ENCODE data around the gene ZNF792.

The ZNF792 gene

DNA sequence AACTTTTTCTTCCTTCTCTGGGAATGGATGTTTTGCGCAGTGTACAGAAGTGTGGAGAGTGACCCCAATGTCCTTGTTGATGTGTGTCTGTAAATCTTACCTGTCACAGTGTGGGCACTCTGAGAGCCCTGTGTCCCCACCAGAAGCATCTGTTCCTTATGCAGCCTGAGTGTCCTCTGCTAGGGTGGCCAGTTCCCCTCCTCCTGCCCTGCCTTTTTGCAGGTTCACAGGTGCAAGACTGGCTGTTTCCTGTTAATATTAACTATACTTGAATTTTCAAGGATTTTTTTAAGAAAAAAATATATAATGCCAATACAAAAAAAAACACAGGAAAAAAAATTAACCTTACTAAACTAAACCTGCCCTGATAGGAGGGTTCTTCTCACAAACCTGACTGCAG is 24.1 kb upstream of the ZNF792 start:
- TF ChIP-seq GATA3 (IDR thresholded peaks at IDR 0.05; ENCODE audit: low read depth, low read length) (no peak), GATA2 (IDR thresholded peaks at IDR 0.05; ENCODE audit: low read depth, low read length) (no peak)

- TF ChIP-seq GATA3 (IDR thresholded peaks at IDR 0.05; ENCODE audit: low read depth, low read length) (no peak), GATA2 (IDR thresholded peaks at IDR 0.05; ENCODE audit: low read depth, low read length) (no peak)
These were observed 21.4 kb upstream of the ZNF792 start for GRCh38 chr19:34985249-34986022.

DNA sequence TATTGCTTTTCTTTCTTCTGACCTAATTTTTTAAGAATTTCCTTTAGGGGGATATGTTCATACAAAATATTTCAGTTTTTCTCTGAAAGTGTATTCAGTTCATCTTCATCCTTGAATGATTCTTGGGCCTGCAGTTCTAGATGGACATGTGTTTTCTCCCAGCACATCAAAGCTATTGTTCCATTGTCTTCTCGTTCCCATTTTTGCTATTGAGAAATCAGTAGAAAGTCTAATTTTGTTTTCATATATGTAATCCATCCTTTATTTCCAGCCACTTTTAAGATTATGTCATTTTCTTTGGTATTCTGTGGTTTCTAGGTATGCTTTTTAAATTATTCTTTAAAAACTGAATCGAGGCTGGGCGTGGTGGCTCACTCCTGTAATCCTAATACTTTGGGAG is 20.3 kb upstream of the ZNF792 start:
- TF ChIP-seq GATA3 (IDR thresholded peaks at IDR 0.05; ENCODE audit: low read depth, low read length) (no peak), GATA2 (IDR thresholded peaks at IDR 0.05; ENCODE audit: low read depth, low read length) (no peak)

DNA sequence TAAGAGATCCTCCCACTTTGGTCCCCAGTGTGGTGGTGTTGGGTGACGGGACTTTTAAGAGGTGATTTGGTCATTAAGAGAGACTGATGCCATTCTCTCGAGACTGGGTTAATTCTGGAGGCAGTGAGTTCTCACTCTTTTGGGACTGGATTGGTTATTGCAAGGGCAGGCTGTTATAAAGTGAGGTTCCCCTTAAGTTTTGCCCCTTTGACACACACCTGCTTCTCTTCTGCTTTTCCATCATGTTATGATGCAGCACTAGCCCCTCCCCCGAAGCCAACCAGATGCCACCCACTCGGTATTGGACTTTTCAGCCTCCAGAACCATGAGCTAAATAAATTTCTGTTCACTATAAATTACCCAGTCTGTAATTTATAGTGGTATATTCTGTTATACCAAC is 19.8 kb upstream of the ZNF792 start:
- TF ChIP-seq GATA3 (IDR thresholded peaks at IDR 0.05; ENCODE audit: low read depth, low read length) (no peak), GATA2 (IDR thresholded peaks at IDR 0.05; ENCODE audit: low read depth, low read length) (no peak)

DNA sequence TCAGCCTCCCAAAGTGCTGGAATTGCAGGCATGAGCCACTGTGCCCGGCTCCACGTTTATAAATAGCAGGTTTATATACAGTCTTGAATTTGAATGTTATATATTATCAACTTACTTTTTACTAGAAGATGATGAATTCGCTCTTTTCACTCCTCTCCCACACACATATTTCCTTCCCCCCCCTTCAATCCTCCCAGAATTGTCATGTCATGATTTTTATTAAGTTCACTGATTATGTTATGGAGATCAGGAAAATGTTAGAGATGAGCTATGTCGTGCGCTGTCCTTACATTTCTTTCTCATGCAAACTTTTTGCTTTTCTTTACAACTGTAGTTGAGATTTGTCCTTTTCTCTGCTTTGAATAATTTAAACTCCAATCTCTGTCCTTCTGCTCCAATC is 18.2 kb upstream of the ZNF792 start:
- TF ChIP-seq GATA2 (IDR thresholded peaks at IDR 0.05; ENCODE audit: low read depth, low read length) (no peak), GATA3 (IDR thresholded peaks at IDR 0.05; ENCODE audit: low read depth, low read length) (no peak)

DNA sequence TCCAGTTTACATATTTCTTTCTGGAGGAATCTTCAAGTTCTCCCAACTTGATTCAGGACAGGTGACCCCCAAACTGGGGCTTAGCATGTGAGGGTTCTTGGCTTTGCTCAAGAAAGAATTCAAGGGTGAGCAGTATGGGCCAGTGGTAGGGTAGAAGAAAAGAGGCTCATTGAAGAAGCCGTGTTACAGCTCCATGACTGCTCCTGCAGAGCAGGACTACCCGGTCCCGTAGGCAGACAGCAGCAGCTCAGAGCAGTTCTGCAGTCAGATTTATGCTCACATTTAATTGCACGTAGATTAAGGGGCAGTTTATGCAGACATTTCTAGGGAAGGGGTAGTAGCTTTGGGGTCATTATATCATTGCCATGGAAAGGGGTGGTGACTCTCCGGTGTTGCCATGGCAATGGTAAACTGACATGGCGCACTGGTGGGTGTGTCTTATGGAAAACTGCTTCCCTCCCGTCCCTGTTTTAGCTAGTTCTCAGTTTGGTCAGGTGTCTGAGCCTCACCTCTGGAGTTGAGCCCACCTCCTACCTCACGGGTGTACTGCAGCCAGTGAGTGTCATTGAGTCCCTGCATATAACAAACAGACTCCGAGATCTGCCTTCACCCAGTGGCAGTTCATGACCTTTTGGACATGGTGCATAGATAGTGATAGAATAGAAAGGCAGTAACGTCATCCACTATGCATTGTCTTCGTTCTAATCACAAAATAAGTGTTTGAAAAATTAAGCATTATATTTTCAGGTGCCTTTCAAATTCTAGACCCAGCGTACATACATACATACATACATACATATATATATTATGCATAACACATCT is 16.0 kb upstream of the ZNF792 start:
- TF ChIP-seq GATA2 (IDR thresholded peaks at IDR 0.05; ENCODE audit: low read depth, low read length) (no peak), GATA3 (IDR thresholded peaks at IDR 0.05; ENCODE audit: low read depth, low read length) (no peak)

DNA sequence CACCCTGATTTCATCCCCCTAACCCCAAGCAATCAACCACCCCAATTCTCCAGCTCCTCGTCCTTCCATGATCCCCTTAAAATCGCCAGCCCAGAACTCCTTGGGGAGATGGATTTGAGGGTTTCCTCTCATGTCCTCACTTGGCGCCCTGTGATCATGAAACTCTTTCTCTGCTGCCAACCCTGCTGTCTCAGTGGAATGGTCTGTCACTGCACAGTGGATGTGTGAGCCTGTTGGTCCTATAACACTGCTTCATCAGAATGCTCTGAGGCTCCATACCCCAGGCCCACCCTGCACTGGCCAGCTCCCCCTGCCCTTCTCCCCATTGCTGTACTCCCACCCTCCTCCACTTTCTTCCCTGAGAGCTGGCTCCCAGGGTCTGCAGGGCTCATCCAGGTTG is 12.6 kb upstream of the ZNF792 start:
- TF ChIP-seq GATA3 (IDR thresholded peaks at IDR 0.05; ENCODE audit: low read depth, low read length) (no peak), GATA2 (IDR thresholded peaks at IDR 0.05; ENCODE audit: low read depth, low read length) (no peak)

DNA sequence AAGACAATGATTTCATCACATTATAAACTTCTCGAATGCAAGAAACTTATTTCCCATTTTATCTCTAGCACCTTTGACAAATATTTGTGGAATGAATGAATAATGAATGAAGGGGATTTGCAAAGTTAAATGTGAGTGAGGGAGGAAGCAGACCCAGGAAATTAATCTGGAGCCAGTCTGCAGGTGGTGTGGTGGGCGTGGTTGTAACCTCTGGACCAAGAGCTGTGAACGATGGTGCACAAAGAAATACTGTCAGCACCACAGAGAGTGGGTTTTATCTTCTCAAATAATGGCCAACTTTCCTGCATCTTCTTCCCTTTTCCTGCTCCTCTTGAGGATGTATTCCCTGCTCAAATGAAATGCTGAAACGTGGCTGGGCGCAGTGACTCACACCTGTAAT is 11.0 kb upstream of the ZNF792 start:
- TF ChIP-seq GATA2 (IDR thresholded peaks at IDR 0.05; ENCODE audit: low read depth, low read length) (no peak), GATA3 (IDR thresholded peaks at IDR 0.05; ENCODE audit: low read depth, low read length) (no peak)

DNA sequence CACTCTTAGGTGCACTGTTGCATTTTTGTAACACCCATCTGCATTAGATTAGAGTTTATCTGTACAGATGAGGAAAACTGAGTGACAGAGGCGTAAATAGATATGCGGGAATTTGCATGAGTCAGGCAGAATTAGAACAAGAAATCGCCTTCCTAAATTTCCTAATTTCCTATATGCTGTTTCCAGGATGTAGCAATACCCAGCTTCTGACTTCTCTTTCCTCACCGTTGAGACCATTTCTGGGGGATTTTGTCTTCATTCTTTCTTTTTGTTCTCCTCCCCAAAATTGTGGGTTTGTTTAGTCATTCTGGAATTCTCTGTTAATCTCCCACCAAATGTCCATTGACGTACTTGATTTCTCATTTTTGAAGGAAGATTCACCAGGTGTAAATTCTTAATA is 10.6 kb upstream of the ZNF792 start:
- no peak for TF ChIP-seq GATA2 (IDR thresholded peaks at IDR 0.05; ENCODE audit: low read depth, low read length)
- no peak for TF ChIP-seq GATA3 (IDR thresholded peaks at IDR 0.05; ENCODE audit: low read depth, low read length)

DNA sequence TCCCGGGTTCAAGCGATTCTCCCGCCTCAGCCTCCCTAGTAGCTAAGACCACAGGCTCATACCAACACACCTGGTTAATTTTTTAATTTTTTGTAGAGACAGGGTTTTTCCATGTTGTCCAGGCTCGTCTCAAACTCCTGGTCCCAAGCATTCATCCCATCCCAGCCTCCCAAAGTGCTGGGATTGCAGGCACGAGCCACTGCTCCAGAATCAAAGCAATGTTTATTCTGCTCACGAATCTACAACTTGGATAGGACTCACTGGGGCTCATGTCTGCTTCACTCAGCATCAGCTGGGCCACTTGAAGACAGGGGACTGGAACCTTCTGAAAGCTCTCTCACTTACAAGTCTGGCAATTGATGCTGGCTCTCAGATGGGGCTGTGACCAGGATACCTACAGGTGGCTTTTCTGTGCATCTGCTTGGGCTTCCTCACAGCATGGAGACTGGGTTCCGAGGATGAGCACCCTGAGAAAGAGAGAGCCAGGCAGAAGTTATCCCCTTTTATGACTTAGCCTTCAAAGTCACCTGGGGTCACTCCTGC is 8.2 kb upstream of the ZNF792 start:
- TF ChIP-seq GATA3 (IDR thresholded peaks at IDR 0.05; ENCODE audit: low read depth, low read length), result no peak

GRCh38 chr19:34969721-34970120 is 5.7 kb upstream of the ZNF792 start:
- TF ChIP-seq GATA3 (IDR thresholded peaks at IDR 0.05; ENCODE audit: low read depth, low read length) (no peak), GATA2 (IDR thresholded peaks at IDR 0.05; ENCODE audit: low read depth, low read length) (no peak)

GRCh38 chr19:34967551-34967950 is 3.5 kb upstream of the ZNF792 start:
- no peak for TF ChIP-seq GATA2 (IDR thresholded peaks at IDR 0.05; ENCODE audit: low read depth, low read length)
- no peak for TF ChIP-seq GATA3 (IDR thresholded peaks at IDR 0.05; ENCODE audit: low read depth, low read length)

GRCh38 chr19:34964598-34964997 is 569 bp upstream of the ZNF792 start:
- no peak for TF ChIP-seq GATA3 (IDR thresholded peaks at IDR 0.05; ENCODE audit: low read depth, low read length)
- TF ChIP-seq GATA2 (IDR thresholded peaks at IDR 0.05; ENCODE audit: low read depth, low read length), result no peak

DNA sequence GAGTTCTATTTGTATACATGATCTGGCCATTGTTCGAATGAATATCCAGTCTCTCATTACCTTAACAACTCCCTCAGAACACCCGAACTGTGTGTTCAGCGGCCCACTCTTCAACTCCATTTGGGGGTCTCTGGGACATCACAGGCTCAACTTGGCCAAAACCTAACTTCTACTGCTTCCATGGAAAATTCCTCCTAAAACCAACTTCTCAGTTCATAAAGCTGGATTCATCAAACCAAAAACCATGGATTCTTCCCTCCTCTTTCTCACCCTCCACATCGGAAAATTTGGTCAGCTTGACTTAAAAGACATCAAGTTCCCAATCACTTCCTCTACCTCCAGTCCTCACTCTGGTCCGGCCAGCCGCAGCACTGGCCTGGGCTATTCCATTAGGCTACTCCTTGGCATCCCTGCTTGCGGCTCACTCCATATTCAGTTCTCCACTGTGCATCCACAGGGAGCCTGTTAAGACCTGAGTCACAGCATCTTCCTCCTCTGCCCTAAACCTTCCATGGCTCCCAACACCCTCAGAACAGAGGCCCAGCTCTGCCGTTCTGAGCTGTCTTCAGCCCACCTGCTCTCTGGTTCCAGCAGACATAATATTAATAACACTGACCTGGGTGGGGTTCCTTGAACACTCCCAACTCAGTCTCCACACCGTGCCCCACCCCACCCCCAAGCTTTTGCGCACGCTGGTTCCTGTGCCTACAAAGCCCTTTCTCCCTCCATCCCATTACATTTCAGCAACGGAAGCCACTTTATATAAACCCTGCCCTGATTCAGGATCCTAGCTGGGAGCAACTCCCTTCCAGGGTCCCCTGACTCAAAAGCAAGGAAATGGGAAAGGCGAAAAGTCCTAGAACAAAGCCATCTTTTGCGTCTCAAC is 1.1 kb downstream of the ZNF792 start:
- TF ChIP-seq GATA3 (IDR thresholded peaks at IDR 0.05; ENCODE audit: low read depth, low read length) (no peak), GATA2 (IDR thresholded peaks at IDR 0.05; ENCODE audit: low read depth, low read length) (no peak)

Measured in SH-SY5Y (cell line).